ENCODE measurements around the gene GNG8. TPM values are rescaled to one million over a fixed set of nuclear protein-coding genes. Genes with fewer than 3 reads are reported as not detected.
A peak's percentile ranks its signal among the peaks of the same experiment; 100 is the strongest.

The GNG8 gene
- total and polyA plus RNA-seq, 9 donors = 0.70 to 2.7 (median 0.89) TPM; not detected in 5

DNA sequence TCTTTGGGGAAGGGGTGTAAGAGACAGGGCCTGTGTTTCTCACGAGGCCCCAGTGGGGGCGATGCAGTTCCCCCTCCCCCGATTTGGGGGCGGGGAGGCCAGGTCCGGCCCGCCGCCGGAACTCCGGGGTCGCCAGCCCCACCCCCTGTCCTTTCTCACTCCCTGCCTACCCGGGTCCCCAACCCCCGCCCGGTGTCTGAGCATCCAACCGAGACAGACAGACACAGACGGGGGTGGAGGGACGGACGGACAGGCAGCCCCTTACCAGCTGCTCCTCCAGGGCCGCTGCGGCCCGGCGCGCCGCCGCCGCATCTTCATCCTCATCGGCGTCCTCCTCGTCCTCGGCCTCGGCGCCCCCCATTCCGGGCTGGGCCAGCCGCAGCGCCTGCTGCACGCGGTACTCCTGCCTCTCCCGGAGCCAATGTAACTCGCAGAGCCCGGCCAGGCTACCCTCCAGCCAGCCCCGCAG, 24.6 kb upstream of the GNG8 start:
- H3K27me3 ChIP-seq (ENCODE audit: control insufficient read depth, insufficient read depth, low read length) = peaks cover 18% of the 10 kb centered on the region

DNA sequence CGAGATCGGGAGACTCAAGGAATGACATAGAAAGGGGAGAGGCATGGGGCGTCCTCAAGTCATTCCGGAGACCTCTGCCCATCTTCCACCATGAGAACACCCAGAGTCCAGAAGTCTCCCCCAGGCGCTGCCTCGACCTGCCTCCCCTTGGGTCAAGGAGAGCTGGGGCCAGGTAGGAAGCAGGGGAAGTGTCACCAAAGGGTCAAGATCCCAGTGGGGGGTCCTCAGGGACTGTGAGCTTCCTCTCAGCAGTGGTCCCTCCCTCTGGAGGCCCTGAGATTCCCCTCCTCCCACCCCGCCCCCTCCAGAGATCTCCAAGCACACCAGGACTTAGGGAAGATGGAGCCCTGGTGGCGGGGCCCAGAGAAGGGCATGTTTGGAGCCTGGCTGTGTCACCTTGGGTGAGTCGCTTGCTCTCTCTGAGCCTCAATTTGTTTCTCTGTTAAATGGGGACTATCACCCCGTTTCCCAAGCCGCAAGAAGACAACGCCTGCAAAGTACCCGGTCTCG, 24.1 kb upstream of the GNG8 start:
- peak; percentile 78 for DNase-seq
- WGBS (ENCODE audit: insufficient coverage) = 2% methylated on average over 7 of the region's 14 CpGs
- peak overlapping the region; percentile 85 for H3K27ac ChIP-seq (ENCODE audit: low read length)
- H3K9me3 ChIP-seq (replicated peaks; ENCODE audit: control insufficient read depth, low read depth, low read length) = no peaks in the 10 kb centered on the region
- no peaks in the 10 kb centered on the region for H3K36me3 ChIP-seq (ENCODE audit: control insufficient read depth, insufficient read depth, low read length)
- peaks cover 18% of the 10 kb centered on the region for H3K27me3 ChIP-seq (ENCODE audit: control insufficient read depth, insufficient read depth, low read length)
- H3K4me3 ChIP-seq (ENCODE audit: low read length) = peak overlapping the region; percentile 75
- peaks cover 25% of the 10 kb centered on the region for H3K4me1 ChIP-seq (ENCODE audit: control insufficient read depth, insufficient read depth, low read length)

More for the DNA sequence above, 24.6 kb upstream of the GNG8 start:
- DNase-seq = peak; percentile 65
- peak overlapping the region; percentile 75 for H3K4me3 ChIP-seq (ENCODE audit: low read length)
- no peaks in the 10 kb centered on the region for H3K36me3 ChIP-seq (ENCODE audit: control insufficient read depth, insufficient read depth, low read length)
- peaks cover 25% of the 10 kb centered on the region for H3K4me1 ChIP-seq (ENCODE audit: control insufficient read depth, insufficient read depth, low read length)
- H3K9me3 ChIP-seq (replicated peaks; ENCODE audit: control insufficient read depth, low read depth, low read length) = no peaks in the 10 kb centered on the region
- peak overlapping the region; percentile 85 for H3K27ac ChIP-seq (ENCODE audit: low read length)
- 0% methylated on average over 39 of the region's 40 CpGs for WGBS (ENCODE audit: insufficient coverage)

DNA sequence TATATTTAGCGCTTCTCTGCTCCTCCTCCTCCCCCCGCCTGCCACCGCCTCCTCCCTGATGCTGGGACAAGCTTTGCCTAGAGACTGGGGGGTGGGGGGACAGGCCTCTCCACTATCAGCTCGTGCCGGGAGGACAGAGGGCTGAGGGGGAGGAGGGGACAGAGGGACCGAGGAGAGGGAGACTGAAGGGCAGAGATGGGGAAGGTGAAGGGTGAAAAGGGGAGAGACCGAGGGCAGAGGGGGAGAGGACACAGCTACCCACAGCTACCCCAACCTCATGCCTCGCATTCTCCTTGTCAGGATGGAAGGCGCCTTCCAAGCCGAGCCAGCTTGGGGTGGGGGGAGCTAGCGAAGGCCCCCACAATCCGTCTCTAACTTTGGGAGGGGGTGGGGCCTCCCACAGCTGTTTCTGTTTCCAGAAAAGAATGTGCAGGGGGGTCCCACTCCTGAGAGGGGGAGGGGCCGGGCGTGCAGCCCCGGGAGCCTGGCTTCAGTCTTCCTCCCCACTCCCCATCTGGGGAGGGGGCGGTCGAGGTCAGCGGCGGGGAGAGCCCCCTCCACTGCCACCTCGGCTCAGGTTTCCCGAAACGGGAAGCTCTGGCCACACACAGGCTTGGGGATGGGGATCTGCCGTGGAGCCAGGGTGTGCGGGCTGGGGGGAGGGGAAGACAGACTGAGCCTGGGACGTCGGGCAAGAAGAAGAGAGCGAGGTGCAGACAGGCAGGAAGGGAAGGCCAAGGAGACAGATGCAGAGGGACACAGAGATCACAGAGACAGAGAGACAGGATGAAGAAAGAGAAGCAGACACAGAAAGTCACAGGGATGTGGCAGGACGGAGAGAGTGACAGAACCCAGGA, 23.4 kb upstream of the GNG8 start:
- H3K4me3 ChIP-seq (ENCODE audit: low read length) = peak overlapping the region; percentile 75
- peaks cover 18% of the 10 kb centered on the region for H3K27me3 ChIP-seq (ENCODE audit: control insufficient read depth, insufficient read depth, low read length)
- 2% methylated on average over 7 of the region's 28 CpGs for WGBS (ENCODE audit: insufficient coverage)
- no peaks in the 10 kb centered on the region for H3K36me3 ChIP-seq (ENCODE audit: control insufficient read depth, insufficient read depth, low read length)
- peak overlapping the region; percentile 85 for H3K27ac ChIP-seq (ENCODE audit: low read length)
- H3K4me1 ChIP-seq (ENCODE audit: control insufficient read depth, insufficient read depth, low read length) = peaks cover 25% of the 10 kb centered on the region
- H3K9me3 ChIP-seq (replicated peaks; ENCODE audit: control insufficient read depth, low read depth, low read length) = no peaks in the 10 kb centered on the region
- peak; percentile 72 for DNase-seq

DNA sequence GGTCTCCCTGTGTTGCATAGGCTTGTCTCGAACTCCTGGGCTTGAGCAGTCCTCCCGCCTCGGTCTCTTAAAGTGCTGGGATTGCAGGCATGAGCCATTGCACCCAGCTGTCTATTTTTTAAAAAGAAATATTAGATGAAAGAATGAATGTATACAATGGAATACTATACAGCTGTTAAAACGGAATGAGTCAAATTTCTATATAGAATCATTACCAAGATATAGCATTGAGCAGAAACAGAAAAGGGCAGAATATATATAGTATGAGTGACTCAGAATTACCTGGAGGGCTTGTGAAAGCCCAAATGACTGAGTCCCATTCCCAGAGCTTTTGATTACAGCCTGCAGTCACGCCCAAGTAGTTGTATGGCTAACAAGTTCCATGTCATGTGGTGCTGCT, 20.5 kb upstream of the GNG8 start:
- peaks cover 15% of the 10 kb centered on the region for H3K27me3 ChIP-seq (ENCODE audit: control insufficient read depth, insufficient read depth, low read length)
- peaks cover 7% of the 10 kb centered on the region for H3K36me3 ChIP-seq (ENCODE audit: control insufficient read depth, insufficient read depth, low read length)
- H3K4me1 ChIP-seq (ENCODE audit: control insufficient read depth, insufficient read depth, low read length) = peaks cover 21% of the 10 kb centered on the region
- no peaks in the 10 kb centered on the region for H3K9me3 ChIP-seq (replicated peaks; ENCODE audit: control insufficient read depth, low read depth, low read length)
- 100% methylated on average over 1 of the region's 5 CpGs for WGBS (ENCODE audit: insufficient coverage)
- no peak overlapping the region for H3K27ac ChIP-seq (ENCODE audit: low read length)
- no peak overlapping the region for H3K4me3 ChIP-seq (ENCODE audit: low read length)
- no peak for DNase-seq

DNA sequence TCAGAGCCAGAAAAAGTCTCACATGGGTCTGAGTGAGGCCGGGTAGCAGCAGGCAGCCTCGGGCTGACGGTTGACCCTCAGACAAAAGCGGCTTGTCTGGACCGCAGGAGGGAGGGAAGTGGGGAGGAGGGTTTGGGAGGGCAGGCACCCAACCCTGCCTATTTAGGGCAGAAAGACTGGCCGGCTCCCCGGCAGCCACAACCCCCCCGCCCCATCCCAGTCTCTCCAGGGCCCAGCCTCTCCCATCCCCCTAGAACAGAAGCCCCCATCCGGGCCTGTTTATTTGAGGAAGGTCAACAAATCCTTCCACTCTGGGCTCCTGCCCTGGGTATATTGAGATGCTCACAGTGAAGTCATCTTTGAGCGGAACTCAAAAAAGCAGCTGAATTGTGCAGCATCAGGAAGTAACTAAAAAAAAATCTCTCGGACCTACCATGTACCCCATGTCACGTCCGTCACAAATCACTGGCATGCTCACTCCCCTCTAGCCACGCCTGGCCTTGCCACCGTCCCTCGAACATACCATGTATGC, 18.7 kb upstream of the GNG8 start:
- WGBS (ENCODE audit: insufficient coverage) = 27% methylated on average over 12 of the region's 16 CpGs
- Histone ChIP-seq H3K4me3 (ENCODE audit: low read length) (no peak overlapping the region), H3K9me3 (replicated peaks; ENCODE audit: control insufficient read depth, low read depth, low read length) (no peaks in the 10 kb centered on the region), H3K4me1 (ENCODE audit: control insufficient read depth, insufficient read depth, low read length) (peaks cover 10% of the 10 kb centered on the region), H3K36me3 (ENCODE audit: control insufficient read depth, insufficient read depth, low read length) (peaks cover 7% of the 10 kb centered on the region), H3K27me3 (ENCODE audit: control insufficient read depth, insufficient read depth, low read length) (peaks cover 19% of the 10 kb centered on the region), H3K27ac (ENCODE audit: low read length) (peak overlapping the region; percentile 3)
- DNase-seq = peak; percentile 60

DNA sequence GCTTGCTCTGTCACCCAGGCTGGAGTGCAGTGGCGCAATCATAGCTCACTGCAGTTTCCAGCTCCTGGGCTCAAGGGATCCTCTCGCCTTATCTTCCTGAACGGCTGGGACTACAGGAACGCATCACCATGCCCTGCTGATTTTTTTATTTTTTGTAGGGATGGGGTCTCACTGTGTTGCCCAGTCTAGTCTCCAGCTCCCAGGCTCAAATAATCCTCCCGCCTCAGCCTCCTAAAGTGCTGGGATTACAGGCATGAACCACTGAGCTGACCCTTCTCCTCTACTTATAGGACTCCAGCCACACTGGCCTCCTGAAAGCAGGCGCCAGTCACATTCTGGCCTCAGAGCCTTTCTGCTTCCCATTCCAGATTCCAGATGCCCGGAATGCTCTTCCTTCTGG, 14.4 kb upstream of the GNG8 start:
- Histone ChIP-seq H3K36me3 (ENCODE audit: control insufficient read depth, insufficient read depth, low read length) (peaks cover 14% of the 10 kb centered on the region), H3K9me3 (replicated peaks; ENCODE audit: control insufficient read depth, low read depth, low read length) (peaks cover 13% of the 10 kb centered on the region), H3K4me1 (ENCODE audit: control insufficient read depth, insufficient read depth, low read length) (no peaks in the 10 kb centered on the region), H3K27me3 (ENCODE audit: control insufficient read depth, insufficient read depth, low read length) (peaks cover 29% of the 10 kb centered on the region), H3K27ac (ENCODE audit: low read length) (no peak overlapping the region), H3K4me3 (ENCODE audit: low read length) (no peak overlapping the region)
- DNase-seq = no peak
- WGBS (ENCODE audit: insufficient coverage) = 89% methylated on average over 5 of the region's 7 CpGs

DNA sequence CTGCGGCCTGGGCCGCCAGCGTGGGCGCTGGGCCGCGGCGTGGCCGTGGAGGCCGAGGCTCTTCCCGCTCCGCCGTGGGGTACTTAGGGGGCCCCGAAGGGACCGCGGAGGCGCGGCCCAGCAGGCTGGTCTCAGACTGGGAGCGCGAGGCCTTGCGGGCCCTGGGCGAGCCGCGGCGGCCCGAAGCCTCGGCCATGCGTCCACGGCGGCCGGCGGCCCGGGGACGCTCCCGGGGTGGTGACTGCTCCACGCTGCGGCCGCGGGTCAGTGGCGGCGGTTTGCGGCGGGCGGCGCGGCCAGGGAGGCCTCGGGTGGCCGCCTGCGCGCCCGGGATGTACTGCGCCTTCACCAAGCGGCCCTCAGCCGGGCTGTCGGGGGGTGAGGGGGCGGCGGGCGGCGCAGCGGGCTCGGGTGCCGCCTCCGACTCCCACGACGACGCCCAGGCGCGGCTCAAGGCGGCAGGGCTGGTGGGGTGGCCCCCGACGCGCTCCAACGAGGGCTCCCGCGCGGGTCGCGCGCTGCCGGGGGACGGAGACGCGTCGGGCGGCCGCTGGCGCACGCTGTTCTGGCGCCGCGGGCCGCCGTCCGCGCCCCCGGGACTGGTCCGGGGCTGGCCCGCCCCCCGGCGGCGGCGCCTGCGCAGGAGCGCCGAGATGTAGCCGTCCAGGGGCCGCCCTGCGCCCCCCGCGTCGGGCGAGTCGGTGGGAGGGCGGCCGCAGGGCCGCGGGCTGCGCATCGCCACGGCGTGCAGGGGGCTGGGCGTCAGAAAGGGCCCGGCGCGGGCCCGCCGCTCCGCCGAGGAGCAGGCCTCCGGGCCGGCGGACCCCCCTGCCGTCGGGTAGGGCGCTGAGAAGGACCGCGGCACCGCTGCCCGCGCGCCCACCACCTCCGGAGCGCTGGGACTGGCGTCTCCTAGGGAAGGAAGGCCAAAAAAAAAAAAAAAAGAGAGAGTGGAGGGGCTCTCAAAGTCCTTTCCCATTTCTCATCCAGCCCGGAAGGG, 13.3 kb upstream of the GNG8 start:
- WGBS (ENCODE audit: insufficient coverage) = 39% methylated on average over 128 of the region's 144 CpGs
- peaks cover 29% of the 10 kb centered on the region for H3K27me3 ChIP-seq (ENCODE audit: control insufficient read depth, insufficient read depth, low read length)

DNA sequence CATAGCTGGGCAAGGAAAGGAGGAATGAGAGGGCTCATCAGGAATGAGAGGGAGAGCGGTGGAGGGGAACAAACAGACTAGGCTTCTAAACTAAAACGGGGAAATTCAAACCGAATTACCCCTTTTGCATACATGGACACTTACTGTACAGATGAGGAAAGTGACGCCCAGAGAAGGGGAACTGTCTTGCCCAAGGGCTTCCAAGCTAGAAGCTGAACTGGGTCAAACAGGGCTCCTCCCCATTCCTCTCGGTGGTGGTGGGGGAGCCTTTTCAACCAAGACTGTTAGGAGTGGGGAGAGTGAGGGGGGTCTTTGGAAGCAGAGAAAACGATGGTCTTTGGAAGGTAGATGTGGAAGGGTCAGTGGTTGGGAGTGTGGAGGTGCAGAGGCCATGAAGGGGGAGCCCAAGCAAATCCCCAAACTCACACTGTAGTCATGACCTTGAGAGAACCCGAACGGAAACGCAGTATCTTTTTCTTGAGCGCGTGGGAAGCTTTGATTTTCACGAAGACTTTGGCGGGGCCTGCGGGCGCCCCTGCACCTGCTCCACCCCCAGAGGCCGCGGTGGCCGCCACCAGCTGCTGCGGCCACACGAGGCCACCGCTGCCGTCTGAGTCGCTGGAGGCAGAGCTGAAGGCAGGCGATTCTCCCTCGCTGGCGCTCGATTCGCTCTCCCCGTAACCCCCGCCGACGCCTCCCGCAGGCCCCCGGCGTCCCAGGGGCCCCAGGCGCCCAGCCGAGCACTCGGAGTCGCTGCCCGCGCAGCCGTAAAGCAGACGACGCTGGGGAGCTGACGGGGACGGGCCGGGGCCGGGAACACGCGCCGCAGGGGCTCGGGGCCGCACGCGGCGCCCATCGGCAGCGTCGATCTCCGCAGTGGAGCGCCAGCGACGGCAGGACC, 12.3 kb upstream of the GNG8 start:
- Histone ChIP-seq H3K27me3 (ENCODE audit: control insufficient read depth, insufficient read depth, low read length) (peaks cover 29% of the 10 kb centered on the region), H3K27ac (ENCODE audit: low read length) (no peak overlapping the region), H3K4me1 (ENCODE audit: control insufficient read depth, insufficient read depth, low read length) (peaks cover 3% of the 10 kb centered on the region), H3K36me3 (ENCODE audit: control insufficient read depth, insufficient read depth, low read length) (peaks cover 14% of the 10 kb centered on the region), H3K4me3 (ENCODE audit: low read length) (no peak overlapping the region), H3K9me3 (replicated peaks; ENCODE audit: control insufficient read depth, low read depth, low read length) (peaks cover 13% of the 10 kb centered on the region)
- DNase-seq = peak; percentile 18
- 47% methylated on average over 60 of the region's 63 CpGs for WGBS (ENCODE audit: insufficient coverage)

More for the DNA sequence above, 13.3 kb upstream of the GNG8 start:
- peaks cover 13% of the 10 kb centered on the region for H3K9me3 ChIP-seq (replicated peaks; ENCODE audit: control insufficient read depth, low read depth, low read length)
- H3K27ac ChIP-seq (ENCODE audit: low read length) = no peak overlapping the region
- H3K4me1 ChIP-seq (ENCODE audit: control insufficient read depth, insufficient read depth, low read length) = peaks cover 3% of the 10 kb centered on the region
- no peak for DNase-seq
- H3K4me3 ChIP-seq (ENCODE audit: low read length) = no peak overlapping the region
- H3K36me3 ChIP-seq (ENCODE audit: control insufficient read depth, insufficient read depth, low read length) = peaks cover 14% of the 10 kb centered on the region

DNA sequence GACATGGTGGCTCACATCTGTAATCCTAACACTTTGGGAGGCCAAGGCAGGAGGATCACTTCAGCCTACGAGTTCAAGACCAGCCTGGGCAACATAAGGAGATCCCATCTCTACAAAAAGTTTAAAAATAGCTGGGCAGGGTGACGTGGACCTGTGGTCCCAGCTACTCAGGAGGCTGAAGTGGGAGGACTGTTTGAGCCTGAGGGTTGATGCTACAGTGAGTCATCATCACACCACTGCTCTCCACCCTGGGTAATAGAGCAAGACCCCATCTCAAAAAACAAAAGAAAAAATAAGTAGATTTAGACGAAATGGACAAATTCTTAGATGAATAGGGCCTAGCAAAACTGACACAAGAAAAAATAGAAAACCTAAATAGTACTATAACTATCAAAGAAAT, 10.4 kb upstream of the GNG8 start:
- Histone ChIP-seq H3K36me3 (ENCODE audit: control insufficient read depth, insufficient read depth, low read length) (peaks cover 7% of the 10 kb centered on the region), H3K4me3 (ENCODE audit: low read length) (no peak overlapping the region), H3K27me3 (ENCODE audit: control insufficient read depth, insufficient read depth, low read length) (peaks cover 29% of the 10 kb centered on the region), H3K4me1 (ENCODE audit: control insufficient read depth, insufficient read depth, low read length) (peaks cover 3% of the 10 kb centered on the region), H3K27ac (ENCODE audit: low read length) (no peak overlapping the region), H3K9me3 (replicated peaks; ENCODE audit: control insufficient read depth, low read depth, low read length) (peaks cover 13% of the 10 kb centered on the region)
- no CpG with 5 or more reads among the region's 3 CpGs for WGBS (ENCODE audit: insufficient coverage)
- no peak for DNase-seq

Measured in muscle of leg (tissue), 11 donors.